SK-N-MC (cell line): ENCODE results near the gene VAV3.

Experiments
- DNase-seq: peaks from one replicate; pipeline ENCODE4 v3.0.0-alpha.2; 2011; ENCODE audit warnings: low read depth, low spot score
- H3K27ac ChIP-seq: fragments of 200-600 bp; sonication (generic); 2 replicates; pipeline ENCODE4 v1.5.1; 2016; ENCODE audit warnings: mixed run types
- H3K36me3 ChIP-seq: fragments of 200-600 bp; sonication (generic); 2 replicates; pipeline ENCODE4 v1.6.1; 2017; ENCODE audit warnings: antibody characterized with exemption, low read length, mixed read lengths; ENCODE audit not compliant: insufficient read depth
- H3K4me3 ChIP-seq: fragments of 200-600 bp; sonication (generic); 2 replicates; pipeline ENCODE4 v1.5.1; 2016
- H3K9ac ChIP-seq: fragments of 200-600 bp; sonication (generic); 2 replicates; pipeline ENCODE4 v1.8.0; 2017; ENCODE audit warnings: mixed run types, mixed read lengths; ENCODE audit not compliant: insufficient read length
- H3K9me3 ChIP-seq: fragments of 200-600 bp; sonication (generic); 2 replicates; pipeline ENCODE4 v1.6.1; 2017; ENCODE audit warnings: low read depth, mild to moderate bottlenecking, antibody characterized with exemption, low read length, moderate library complexity, mixed read lengths
- EZH2 ChIP-seq: fragments of 200-600 bp; sonication (generic); IDR thresholded peaks from one replicate; pipeline ENCODE4 v1.6.1; 2017; ENCODE audit warnings: antibody characterized with exemption
- FOXP2 ChIP-seq: optimal IDR thresholded peaks from 2 replicates; pipeline ENCODE3; 2011; ENCODE audit warnings: mild to moderate bottlenecking, moderate library complexity; ENCODE audit not compliant: insufficient read depth; ENCODE audit errors: extremely low read length, control extremely low read depth
- POLR2AphosphoS5 ChIP-seq: IDR thresholded peaks from 2 replicates; pipeline ENCODE4 v1.6.1; 2012; ENCODE audit warnings: mild to moderate bottlenecking, low read depth, low read length, borderline replicate concordance

Gene VAV3

GRCh38 chr1:107871259-107871658, 93.7 kb downstream of the VAV3 start:
- H3K27ac ChIP-seq: no peak overlapping the region
- TF ChIP-seq EZH2: no peak
- TF ChIP-seq POLR2AphosphoS5: no peak
- TF ChIP-seq FOXP2: no peak
- no peaks in the 10 kb centered on the region for H3K36me3 ChIP-seq
- no peaks in the 10 kb centered on the region for H3K9me3 ChIP-seq
- no peak for DNase-seq
- H3K4me3 ChIP-seq: no peak overlapping the region
- H3K9ac ChIP-seq: no peak overlapping the region

DNA sequence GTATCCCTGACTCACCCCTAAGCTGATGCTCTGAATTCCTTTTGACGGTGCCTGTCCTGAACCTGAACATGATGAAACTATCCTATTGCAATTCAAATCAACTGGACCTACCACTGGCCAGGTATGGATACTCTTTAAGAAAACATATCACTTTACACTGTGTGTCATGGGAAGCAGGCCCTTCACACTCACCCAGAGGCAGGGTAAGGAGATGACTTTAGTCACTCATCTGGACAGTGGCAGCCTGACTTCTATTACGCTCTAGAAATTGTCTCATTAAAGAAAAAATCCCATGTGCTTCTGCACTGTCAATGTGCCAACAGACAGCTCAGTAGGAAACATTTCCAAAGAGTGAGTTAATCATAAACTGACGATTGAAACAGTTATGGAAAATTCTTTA, 94.3 kb downstream of the VAV3 start:
- no peaks in the 10 kb centered on the region for H3K36me3 ChIP-seq
- no peak overlapping the region for H3K27ac ChIP-seq
- TF ChIP-seq FOXP2: no peak
- TF ChIP-seq EZH2: no peak
- TF ChIP-seq POLR2AphosphoS5: no peak
- no peak overlapping the region for H3K4me3 ChIP-seq
- H3K9me3 ChIP-seq: no peaks in the 10 kb centered on the region
- no peak overlapping the region for H3K9ac ChIP-seq
- DNase-seq: no peak

- TF ChIP-seq EZH2 (no peak), POLR2AphosphoS5 (no peak), FOXP2 (no peak)
- Histone ChIP-seq H3K9me3 (no peaks in the 10 kb centered on the region), H3K27ac (no peak overlapping the region), H3K9ac (no peak overlapping the region), H3K36me3 (no peaks in the 10 kb centered on the region), H3K4me3 (no peak overlapping the region)
- no peak for DNase-seq
These were observed 97.1 kb downstream of the VAV3 start for GRCh38 chr1:107867897-107868296.

- DNase-seq: no peak
- no peak for TF ChIP-seq POLR2AphosphoS5
- TF ChIP-seq FOXP2: no peak
- no peak for TF ChIP-seq EZH2
- Histone ChIP-seq H3K4me3 (no peak overlapping the region), H3K9me3 (no peaks in the 10 kb centered on the region), H3K27ac (no peak overlapping the region), H3K9ac (no peak overlapping the region), H3K36me3 (no peaks in the 10 kb centered on the region)
These were observed 97.6 kb downstream of the VAV3 start for GRCh38 chr1:107867422-107867821.

DNA sequence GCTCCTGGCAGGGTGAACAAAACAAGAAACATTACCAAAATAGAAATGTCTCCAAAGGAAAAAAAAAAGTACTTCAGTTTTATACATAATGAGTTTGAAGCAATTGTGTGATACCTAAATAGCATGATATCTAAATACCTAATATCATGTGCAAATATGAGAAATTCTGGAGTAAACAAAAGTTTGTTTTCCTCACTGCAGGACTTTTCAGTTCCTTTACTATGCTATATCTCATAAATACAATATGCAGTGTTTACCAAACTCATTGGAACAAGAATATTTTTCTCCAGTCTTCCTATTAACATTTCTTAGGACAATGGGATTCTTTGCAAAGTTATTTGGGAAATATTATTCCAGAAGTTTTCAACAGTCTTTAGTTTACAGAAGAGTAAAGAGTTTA, 98.1 kb downstream of the VAV3 start:
- H3K4me3 ChIP-seq: no peak overlapping the region
- TF ChIP-seq POLR2AphosphoS5 (no peak), EZH2 (no peak), FOXP2 (no peak)
- no peak for DNase-seq
- no peak overlapping the region for H3K27ac ChIP-seq
- H3K9ac ChIP-seq: no peak overlapping the region
- no peaks in the 10 kb centered on the region for H3K36me3 ChIP-seq
- H3K9me3 ChIP-seq: no peaks in the 10 kb centered on the region

- no peak overlapping the region for H3K27ac ChIP-seq
- TF ChIP-seq EZH2 (no peak), FOXP2 (no peak), POLR2AphosphoS5 (no peak)
- H3K4me3 ChIP-seq: no peak overlapping the region
- no peaks in the 10 kb centered on the region for H3K9me3 ChIP-seq
- DNase-seq: no peak
- no peak overlapping the region for H3K9ac ChIP-seq
- H3K36me3 ChIP-seq: no peaks in the 10 kb centered on the region
These were observed 99.4 kb downstream of the VAV3 start for GRCh38 chr1:107865627-107866026.

GRCh38 chr1:107863342-107863741, 101.6 kb downstream of the VAV3 start:
- TF ChIP-seq POLR2AphosphoS5 (no peak), FOXP2 (no peak)
- Histone ChIP-seq H3K4me3 (no peak overlapping the region), H3K27ac (no peak overlapping the region), H3K9me3 (no peaks in the 10 kb centered on the region), H3K36me3 (no peaks in the 10 kb centered on the region), H3K9ac (no peak overlapping the region)
- no peak for DNase-seq

DNA sequence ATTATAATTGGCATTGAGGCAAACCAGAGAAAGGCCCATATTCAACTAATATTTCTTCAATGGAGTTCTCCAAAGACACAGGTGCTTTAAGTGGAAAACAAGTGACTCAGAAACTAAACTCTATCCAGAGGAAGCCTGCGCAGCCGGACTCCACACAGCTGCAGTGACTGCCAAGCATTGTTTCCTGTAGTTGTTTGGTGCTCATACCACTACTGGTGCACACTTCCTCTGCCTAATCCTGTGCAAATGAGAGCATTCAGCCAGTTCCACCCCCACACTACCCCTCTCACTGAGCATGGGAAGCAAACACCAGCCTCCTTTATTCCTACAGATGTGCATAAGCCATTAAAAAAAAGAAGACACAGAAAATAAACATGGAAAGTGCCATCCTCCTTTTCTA, 102.9 kb downstream of the VAV3 start:
- H3K9me3 ChIP-seq: no peaks in the 10 kb centered on the region
- DNase-seq: no peak
- no peak overlapping the region for H3K9ac ChIP-seq
- no peaks in the 10 kb centered on the region for H3K36me3 ChIP-seq
- H3K27ac ChIP-seq: no peak overlapping the region
- no peak overlapping the region for H3K4me3 ChIP-seq
- TF ChIP-seq POLR2AphosphoS5 (no peak), EZH2 (no peak), FOXP2 (no peak)

GRCh38 chr1:107858323-107858722, 106.7 kb downstream of the VAV3 start:
- no peak overlapping the region for H3K9ac ChIP-seq
- no peak overlapping the region for H3K27ac ChIP-seq
- no peaks in the 10 kb centered on the region for H3K9me3 ChIP-seq
- H3K36me3 ChIP-seq: no peaks in the 10 kb centered on the region
- no peak for DNase-seq
- TF ChIP-seq FOXP2 (no peak), EZH2 (no peak), POLR2AphosphoS5 (no peak)
- no peak overlapping the region for H3K4me3 ChIP-seq
